RWPE1 (cell line): ENCODE results near the gene PGM2.
A peak's percentile ranks its signal among the peaks of the same experiment; 100 is the strongest.

Source experiments
- CTCF ChIA-PET: fragments of 350-600 bp; sonication (Branson Sonifier 250); formaldehyde crosslinking; extraction: SDS; loops from one replicate; lab custom pipeline; 2021; lab: Yijun Ruan, JAX
- POLR2A ChIA-PET: fragments of 400-600 bp; formaldehyde crosslinking; extraction: SDS; loops from one replicate; lab custom pipeline; 2020; ENCODE audit warnings: antibody characterized with exemption; ENCODE audit not compliant: low non-redundant PET; lab: Yijun Ruan, JAX
- DNase-seq: peaks from one replicate; pipeline ENCODE4 v3.0.0; 2012; ENCODE audit warnings: low spot score
- H3K27ac ChIP-seq: fragments of 450-650 bp; 2 replicates; pipeline ENCODE4 v1.5.1; 2017
- CTCF ChIP-seq: fragments of 450-650 bp; conservative IDR thresholded peaks from 2 replicates; pipeline ENCODE4 v1.5.1; 2017; ENCODE audit warnings: low read depth, mild to moderate bottlenecking

Gene PGM2

DNA sequence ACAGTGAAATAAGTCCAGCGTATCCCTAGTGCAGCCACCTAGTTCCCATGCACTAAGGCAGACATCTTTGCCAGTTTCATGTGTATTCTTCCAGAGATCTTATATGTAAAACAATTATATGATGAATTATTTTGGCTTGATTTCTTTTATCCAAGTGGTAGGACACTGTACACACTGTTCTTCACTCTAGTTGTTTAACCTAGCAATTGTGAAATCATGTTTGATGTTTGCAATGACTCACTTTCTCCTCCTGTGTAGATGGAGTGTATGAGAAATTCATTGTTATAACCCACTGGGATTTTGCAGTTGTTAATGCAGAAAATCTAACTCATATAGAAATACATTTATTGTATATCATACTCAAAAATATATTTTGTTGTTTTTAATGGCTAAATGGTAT, 46.9 kb downstream of the PGM2 start:
- H3K27ac ChIP-seq: no peak overlapping the region
- TF ChIP-seq CTCF: no peak
- ChIA-PET CTCF (no interaction called here), POLR2A (no interaction called here)
- peak; percentile 68 for DNase-seq

DNA sequence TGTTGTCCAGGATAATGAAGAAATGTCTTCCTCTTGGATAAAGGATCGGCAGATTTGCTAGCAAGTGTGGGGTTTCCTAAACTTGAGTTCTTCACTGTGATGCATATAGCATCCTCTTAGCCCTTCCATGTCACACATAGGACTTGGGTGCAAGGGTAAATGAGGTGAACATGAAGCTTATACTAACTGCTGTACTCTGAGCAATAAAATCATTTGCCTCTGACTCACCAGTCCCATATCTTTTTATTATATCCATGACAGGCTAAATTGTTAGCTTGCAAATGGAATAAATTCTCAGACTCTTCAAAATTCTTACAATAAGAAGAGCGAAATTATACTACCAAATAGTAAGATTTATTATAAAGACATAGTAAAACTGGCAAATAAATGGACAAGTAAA, 49.7 kb downstream of the PGM2 start:
- no peak for TF ChIP-seq CTCF
- no peak for DNase-seq
- CTCF ChIA-PET: interaction anchor here (0.5 to 0.7 kb wide), 2 partner anchors 18 to 46 kb away, joined by 3 to 5 read pairs; no protein-coding TSS in a partner anchor
- POLR2A ChIA-PET: no interaction called here
- no peak overlapping the region for H3K27ac ChIP-seq

DNA sequence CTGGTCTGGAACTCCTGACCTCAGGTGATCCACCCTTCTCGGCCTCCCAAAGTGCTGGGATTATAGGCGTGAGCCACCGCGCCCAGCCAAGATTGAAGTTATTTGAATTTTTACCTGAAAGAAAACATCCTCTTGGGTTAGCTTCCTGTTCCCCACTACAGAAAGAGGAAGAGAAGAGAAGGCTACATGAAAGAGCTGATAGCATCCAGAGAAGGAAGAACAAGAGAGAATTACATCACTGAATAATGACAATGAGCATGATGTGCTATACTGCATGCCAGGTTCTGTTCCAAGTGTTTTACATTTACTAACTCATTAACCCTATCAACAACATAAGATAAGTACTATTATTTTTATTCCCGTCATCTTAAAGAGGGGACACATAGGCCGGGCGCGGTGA, 52.9 kb downstream of the PGM2 start:
- CTCF ChIA-PET: interaction anchor here (0.6 kb wide), 1 partner anchor 281 kb away, joined by 3 read pairs; no protein-coding TSS in a partner anchor
- H3K27ac ChIP-seq: no peak overlapping the region
- POLR2A ChIA-PET: no interaction called here
- TF ChIP-seq CTCF: no peak
- DNase-seq: no peak

GRCh38 chr4:37881811-37882210, 55.3 kb downstream of the PGM2 start:
- POLR2A ChIA-PET: no interaction called here
- DNase-seq: no peak
- CTCF ChIA-PET: no interaction called here

DNA sequence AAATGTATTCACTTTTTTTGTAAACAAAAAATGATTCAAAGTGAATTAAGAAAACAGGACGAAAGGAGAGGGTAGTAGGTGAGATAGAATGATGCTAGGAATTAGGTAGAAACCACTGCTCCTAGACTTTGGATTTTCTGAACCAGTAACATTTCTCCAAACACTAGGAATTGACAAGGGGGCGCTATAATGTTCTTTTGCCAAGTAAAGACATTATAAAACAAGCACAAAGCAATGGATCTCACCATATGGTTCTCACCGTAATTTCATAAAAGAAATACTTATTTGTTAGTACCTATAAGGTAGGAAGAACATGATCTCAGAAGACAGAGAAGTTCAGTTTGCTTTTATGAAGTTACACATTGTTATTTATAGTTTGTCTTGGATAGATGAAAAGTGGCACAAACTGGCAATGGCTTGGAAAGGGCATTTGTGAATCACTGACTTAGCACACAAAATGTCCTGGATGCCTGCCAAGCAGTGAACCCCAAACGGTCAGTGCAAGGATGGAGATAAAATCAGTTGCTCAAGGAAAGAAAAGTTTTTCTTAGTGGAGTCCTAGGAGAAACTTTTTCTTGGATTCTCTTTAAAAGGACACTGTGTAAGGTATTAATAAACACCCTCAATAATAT, 56.3 kb downstream of the PGM2 start:
- ChIA-PET POLR2A (no interaction called here), CTCF (no interaction called here)
- TF ChIP-seq CTCF: no peak
- DNase-seq: no peak
- H3K27ac ChIP-seq: no peak overlapping the region

More at GRCh38 chr4:37881811-37882210, 55.3 kb downstream of the PGM2 start:
- no peak for TF ChIP-seq CTCF
- no peak overlapping the region for H3K27ac ChIP-seq

- H3K27ac ChIP-seq: no peak overlapping the region
- CTCF ChIA-PET: no interaction called here
- no peak for TF ChIP-seq CTCF
- DNase-seq: no peak
- POLR2A ChIA-PET: no interaction called here
These were observed 58.5 kb downstream of the PGM2 start for GRCh38 chr4:37884855-37885487.
